Measurements from ENCODE around the gene NCK2.
"Not testable (repeated sequence)": the region's sequence is repeated elsewhere in the genome, so short reads cannot be mapped to it uniquely, and the experiment has no call there.

NCK2 gene

DNA sequence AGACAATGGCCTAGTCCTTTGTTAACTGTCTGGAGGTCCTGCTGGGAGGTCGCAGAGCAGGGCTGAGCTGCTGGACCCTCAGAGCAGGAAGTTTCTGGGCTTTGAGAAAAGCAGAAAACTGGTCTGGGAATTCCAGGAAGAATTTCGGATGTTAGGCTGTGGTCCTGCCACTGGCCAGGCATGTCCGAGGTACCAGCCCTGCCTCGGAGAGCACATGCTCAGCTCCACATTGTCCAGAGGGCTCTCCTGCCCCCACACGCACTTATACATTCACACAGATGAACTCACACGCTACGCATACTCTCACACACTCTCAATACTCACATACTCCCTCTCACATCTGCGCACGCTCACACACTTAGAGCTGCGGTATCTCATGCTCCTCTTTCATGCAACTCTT is 146.1 kb downstream of the NCK2 start:
- H3K4me3 ChIP-seq (ENCODE audit: low read length) = no peak overlapping the region
- no peaks in the 10 kb centered on the region for H3K9me3 ChIP-seq (ENCODE audit: control insufficient read depth, low read length)
- no peak overlapping the region for H3K9ac ChIP-seq (ENCODE audit: low read length)
- peaks cover 9% of the 10 kb centered on the region for H3K36me3 ChIP-seq (ENCODE audit: control insufficient read depth, insufficient read depth, low read length, severe bottlenecking)
- peaks cover 28% of the 10 kb centered on the region for H3K4me1 ChIP-seq (ENCODE audit: control insufficient read depth, insufficient read depth, low read length)
- H3K27me3 ChIP-seq (replicated peaks; ENCODE audit: control insufficient read depth, insufficient read depth, low read length) = no peaks in the 10 kb centered on the region
- no peak for DNase-seq (ENCODE audit: low read depth)

DNA sequence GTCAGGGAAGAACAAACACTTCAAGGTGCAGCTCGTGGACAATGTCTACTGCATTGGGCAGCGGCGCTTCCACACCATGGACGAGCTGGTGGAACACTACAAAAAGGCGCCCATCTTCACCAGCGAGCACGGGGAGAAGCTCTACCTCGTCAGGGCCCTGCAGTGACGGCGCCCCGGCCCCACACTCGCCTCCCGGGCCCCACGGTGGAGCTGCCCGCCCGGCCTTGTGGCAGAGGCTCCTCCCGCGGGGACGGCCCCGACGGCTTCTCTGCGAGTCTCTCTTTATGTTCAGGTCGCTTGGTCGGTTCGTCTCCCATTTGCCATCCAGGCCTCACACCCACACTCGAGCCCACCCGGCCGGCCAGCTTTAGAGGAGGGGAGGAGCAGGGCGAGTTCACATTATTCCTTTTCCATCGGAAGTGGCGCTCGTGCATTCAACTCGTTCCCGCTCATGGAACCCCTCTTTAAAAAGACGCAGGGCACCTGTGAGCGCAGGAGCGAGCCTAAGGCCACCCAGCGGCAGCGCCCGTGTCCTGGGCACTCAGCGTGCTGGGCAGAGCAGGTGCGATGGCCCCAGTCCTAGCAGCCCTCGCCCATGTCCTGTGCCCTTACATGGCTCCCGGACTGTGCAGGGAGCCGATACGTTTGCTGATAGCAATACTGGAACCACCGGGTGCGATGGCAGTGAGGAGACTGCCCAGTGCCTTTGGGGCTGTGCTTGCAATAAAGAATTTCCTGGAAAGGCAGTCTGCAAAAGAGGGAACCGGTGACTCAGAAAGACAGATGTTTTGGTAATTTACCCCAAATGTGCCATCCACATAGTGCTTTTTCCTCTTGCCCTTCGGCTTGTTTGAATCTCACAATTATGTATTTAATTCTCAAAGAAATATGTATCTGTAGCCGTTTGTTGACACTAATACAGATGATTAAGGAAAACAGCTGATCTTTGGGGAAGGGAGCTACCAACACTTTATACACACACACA is 148.6 kb downstream of the NCK2 start:
- peaks cover 9% of the 10 kb centered on the region for H3K36me3 ChIP-seq (ENCODE audit: control insufficient read depth, insufficient read depth, low read length, severe bottlenecking)

DNA sequence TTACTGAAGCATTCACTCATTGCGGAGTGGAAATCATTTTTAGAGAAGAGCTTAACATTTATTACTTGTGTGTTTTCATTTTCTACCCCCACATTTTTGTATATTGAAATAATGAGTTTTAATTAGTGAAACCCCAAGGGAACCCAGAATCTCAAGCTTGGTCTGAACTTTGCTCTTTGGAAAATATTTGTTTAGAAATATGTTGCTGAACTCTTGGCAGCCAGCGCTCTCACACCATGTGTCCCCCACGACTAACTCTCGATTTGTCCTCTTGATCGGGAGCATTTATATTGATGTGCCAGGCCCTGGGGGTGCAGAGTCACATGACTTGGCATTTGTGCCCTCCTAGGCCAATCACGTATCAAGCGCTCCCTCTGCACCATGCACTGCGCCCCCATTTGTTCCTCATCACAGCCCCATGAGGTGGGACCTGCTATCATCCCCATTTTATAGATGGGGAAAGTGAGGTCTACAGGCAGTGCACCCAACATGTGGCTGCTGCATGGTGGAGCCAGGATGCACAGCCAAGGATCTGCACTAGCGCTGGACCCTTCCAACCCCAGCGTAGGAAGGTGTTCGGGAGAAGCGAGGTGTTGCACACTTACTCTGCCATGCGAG is 149.7 kb downstream of the NCK2 start:
- no peak overlapping the region for H3K9ac ChIP-seq (ENCODE audit: low read length)
- H3K9me3 ChIP-seq (ENCODE audit: control insufficient read depth, low read length) = peaks cover 4% of the 10 kb centered on the region
- peaks cover 10% of the 10 kb centered on the region for H3K4me1 ChIP-seq (ENCODE audit: control insufficient read depth, insufficient read depth, low read length)
- H3K27me3 ChIP-seq (replicated peaks; ENCODE audit: control insufficient read depth, insufficient read depth, low read length) = no peaks in the 10 kb centered on the region
- H3K36me3 ChIP-seq (ENCODE audit: control insufficient read depth, insufficient read depth, low read length, severe bottlenecking) = peaks cover 9% of the 10 kb centered on the region
- DNase-seq (ENCODE audit: low read depth) = no peak
- no peak overlapping the region for H3K4me3 ChIP-seq (ENCODE audit: low read length)

More for the DNA sequence above, 148.6 kb downstream of the NCK2 start:
- peaks cover 3% of the 10 kb centered on the region for H3K9me3 ChIP-seq (ENCODE audit: control insufficient read depth, low read length)
- no peak overlapping the region for H3K4me3 ChIP-seq (ENCODE audit: low read length)
- peak; percentile 26 for DNase-seq (ENCODE audit: low read depth)
- H3K9ac ChIP-seq (ENCODE audit: low read length) = no peak overlapping the region
- H3K27me3 ChIP-seq (replicated peaks; ENCODE audit: control insufficient read depth, insufficient read depth, low read length) = no peaks in the 10 kb centered on the region
- H3K4me1 ChIP-seq (ENCODE audit: control insufficient read depth, insufficient read depth, low read length) = peaks cover 10% of the 10 kb centered on the region

DNA sequence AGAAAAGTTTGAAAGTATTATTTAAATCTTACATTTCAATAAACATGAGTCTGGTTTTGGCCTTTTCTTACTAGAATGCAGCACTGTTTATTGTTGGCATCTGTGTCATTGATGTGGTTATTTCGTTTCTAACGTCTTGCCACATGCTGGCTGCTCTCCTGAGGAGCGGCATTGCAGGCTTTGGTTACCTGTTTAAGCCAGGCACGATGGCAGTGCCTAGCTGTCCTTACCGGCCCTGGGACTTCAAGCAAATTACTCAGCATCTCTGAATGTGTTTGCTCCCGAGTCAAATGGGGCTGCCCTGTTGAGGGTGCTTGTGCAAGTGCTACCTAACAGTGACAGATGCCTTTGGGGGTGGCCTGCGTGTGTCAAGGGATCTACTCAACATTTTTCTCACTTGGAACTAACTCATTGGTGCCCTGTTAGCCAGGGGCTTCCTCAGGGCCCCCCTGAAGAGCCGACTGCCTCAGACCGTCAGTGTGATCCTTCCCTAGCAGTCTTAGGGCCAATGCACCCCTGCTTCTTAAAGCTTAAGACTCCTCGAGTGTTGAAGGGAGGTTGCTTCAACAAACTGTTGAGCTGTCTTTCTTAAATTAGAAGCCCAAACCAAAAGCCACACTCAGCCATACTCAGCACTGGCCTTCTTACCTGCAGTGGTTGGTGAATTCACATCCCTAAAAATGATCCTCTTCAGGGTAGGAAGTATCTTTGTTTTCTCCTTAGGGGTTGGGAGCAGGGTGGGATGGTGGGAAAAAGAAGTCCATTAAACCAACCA is 151.5 kb downstream of the NCK2 start:
- Histone ChIP-seq H3K36me3 (ENCODE audit: control insufficient read depth, insufficient read depth, low read length, severe bottlenecking) (peaks cover 9% of the 10 kb centered on the region), H3K4me3 (ENCODE audit: low read length) (no peak overlapping the region), H3K27me3 (replicated peaks; ENCODE audit: control insufficient read depth, insufficient read depth, low read length) (no peaks in the 10 kb centered on the region), H3K4me1 (ENCODE audit: control insufficient read depth, insufficient read depth, low read length) (peaks cover 3% of the 10 kb centered on the region), H3K9ac (ENCODE audit: low read length) (no peak overlapping the region), H3K9me3 (ENCODE audit: control insufficient read depth, low read length) (peaks cover 4% of the 10 kb centered on the region)
- no peak for DNase-seq (ENCODE audit: low read depth)

DNA sequence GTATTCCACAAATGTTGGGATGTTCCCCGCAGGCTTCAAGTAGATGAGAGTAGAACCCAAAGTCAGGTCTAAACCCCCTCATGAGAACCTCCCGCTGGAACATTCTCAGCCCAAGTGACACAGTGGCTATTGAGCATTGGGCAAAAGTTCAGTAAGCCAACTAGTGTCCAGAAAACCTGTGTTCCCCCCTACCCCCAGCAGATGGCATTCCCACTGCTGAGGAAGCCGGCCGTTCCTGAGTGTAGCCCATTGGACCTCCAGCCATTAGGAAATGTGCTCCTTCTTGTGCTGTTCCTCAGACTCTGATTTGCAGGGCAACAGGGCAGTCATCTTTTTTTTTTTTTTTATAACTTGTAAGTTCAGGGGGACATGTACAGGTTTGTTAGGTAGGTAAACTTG is 152.1 kb downstream of the NCK2 start:
- no peaks in the 10 kb centered on the region for H3K27me3 ChIP-seq (replicated peaks; ENCODE audit: control insufficient read depth, insufficient read depth, low read length)
- DNase-seq (ENCODE audit: low read depth) = no peak
- peaks cover 4% of the 10 kb centered on the region for H3K9me3 ChIP-seq (ENCODE audit: control insufficient read depth, low read length)
- no peak overlapping the region for H3K9ac ChIP-seq (ENCODE audit: low read length)
- H3K36me3 ChIP-seq (ENCODE audit: control insufficient read depth, insufficient read depth, low read length, severe bottlenecking) = peaks cover 9% of the 10 kb centered on the region
- H3K4me3 ChIP-seq (ENCODE audit: low read length) = no peak overlapping the region
- peaks cover 3% of the 10 kb centered on the region for H3K4me1 ChIP-seq (ENCODE audit: control insufficient read depth, insufficient read depth, low read length)

DNA sequence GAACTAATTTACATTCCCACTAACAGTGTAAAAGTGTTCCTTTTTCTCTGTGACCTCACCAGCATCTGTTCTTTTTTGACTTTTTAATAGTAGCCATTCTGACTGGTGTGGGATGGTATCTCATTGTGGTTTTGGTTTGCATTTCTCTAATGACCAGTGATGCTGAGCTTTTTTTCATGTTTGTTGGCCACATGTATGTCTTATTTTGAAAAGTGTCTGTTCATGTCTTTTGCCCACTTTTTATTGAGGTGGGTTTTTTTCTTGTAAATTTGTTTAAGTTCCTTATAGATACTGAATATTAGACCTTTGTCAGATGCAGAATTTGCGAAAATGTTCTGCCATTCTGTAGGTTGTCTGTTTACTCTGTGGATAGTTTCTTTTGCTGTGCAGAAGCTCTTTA is 153.0 kb downstream of the NCK2 start:
- not testable (repeated sequence) for H3K27me3 ChIP-seq (replicated peaks; ENCODE audit: control insufficient read depth, insufficient read depth, low read length); H3K36me3 ChIP-seq (ENCODE audit: control insufficient read depth, insufficient read depth, low read length, severe bottlenecking); DNase-seq (ENCODE audit: low read depth); H3K9me3 ChIP-seq (ENCODE audit: control insufficient read depth, low read length); H3K4me1 ChIP-seq (ENCODE audit: control insufficient read depth, insufficient read depth, low read length); H3K4me3 ChIP-seq (ENCODE audit: low read length); H3K9ac ChIP-seq (ENCODE audit: low read length)

DNA sequence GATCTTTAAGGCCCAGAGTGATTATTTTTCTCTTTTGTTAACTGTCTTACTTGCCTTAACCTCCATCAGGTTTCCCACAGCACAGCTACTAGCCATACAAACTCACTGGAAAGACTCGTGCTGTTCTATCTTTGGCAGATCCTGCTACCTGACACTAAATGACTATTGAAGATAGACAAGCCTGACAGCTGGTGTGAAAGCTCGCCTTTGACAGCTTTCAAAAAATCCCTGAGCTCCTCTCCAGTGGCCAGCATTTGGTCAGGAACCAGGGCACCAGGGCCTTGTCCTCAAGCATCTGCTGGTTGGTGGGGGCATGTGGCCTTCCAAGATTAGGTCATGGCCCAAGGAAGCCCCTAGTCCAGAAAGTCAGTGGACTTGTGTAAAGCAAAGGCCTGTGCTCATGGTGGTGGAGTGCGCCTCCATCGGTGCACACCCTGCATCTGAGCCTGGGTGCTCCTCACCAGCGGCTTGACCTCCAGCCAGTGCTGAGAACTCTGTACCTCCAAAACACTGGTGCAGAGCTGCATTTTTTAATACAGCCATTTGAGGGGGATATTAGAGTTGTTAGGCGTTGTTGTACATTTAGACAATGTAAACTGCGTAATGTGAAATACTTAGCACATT is 158.5 kb downstream of the NCK2 start:
- no peaks in the 10 kb centered on the region for H3K36me3 ChIP-seq (ENCODE audit: control insufficient read depth, insufficient read depth, low read length, severe bottlenecking)
- peaks cover 2% of the 10 kb centered on the region for H3K9me3 ChIP-seq (ENCODE audit: control insufficient read depth, low read length)
- no peak for DNase-seq (ENCODE audit: low read depth)
- H3K9ac ChIP-seq (ENCODE audit: low read length) = no peak overlapping the region
- no peak overlapping the region for H3K4me3 ChIP-seq (ENCODE audit: low read length)
- H3K4me1 ChIP-seq (ENCODE audit: control insufficient read depth, insufficient read depth, low read length) = no peaks in the 10 kb centered on the region
- H3K27me3 ChIP-seq (replicated peaks; ENCODE audit: control insufficient read depth, insufficient read depth, low read length) = no peaks in the 10 kb centered on the region

DNA sequence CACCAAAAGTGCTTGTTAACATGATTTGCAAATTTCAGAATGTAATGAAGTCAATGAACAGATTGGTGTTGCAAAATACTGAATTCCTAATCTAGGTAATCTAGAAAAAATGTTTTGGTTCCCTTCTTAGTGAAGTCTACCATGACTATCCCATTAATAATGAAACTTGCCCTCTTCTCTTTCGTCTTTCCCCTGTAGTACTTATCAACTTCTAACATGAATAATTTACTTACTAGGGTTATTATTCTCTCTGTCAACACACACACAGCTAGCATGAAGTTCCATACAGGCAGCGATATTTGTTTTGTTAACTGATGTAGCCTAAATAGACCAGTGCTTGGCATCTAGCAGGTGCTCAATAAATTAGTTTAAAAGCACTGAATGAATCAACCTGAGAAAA is 160.2 kb downstream of the NCK2 start:
- no peak for DNase-seq (ENCODE audit: low read depth)
- Histone ChIP-seq H3K27me3 (replicated peaks; ENCODE audit: control insufficient read depth, insufficient read depth, low read length) (no peaks in the 10 kb centered on the region), H3K4me3 (ENCODE audit: low read length) (no peak overlapping the region), H3K36me3 (ENCODE audit: control insufficient read depth, insufficient read depth, low read length, severe bottlenecking) (no peaks in the 10 kb centered on the region), H3K9ac (ENCODE audit: low read length) (no peak overlapping the region), H3K9me3 (ENCODE audit: control insufficient read depth, low read length) (no peaks in the 10 kb centered on the region), H3K4me1 (ENCODE audit: control insufficient read depth, insufficient read depth, low read length) (no peaks in the 10 kb centered on the region)

DNA sequence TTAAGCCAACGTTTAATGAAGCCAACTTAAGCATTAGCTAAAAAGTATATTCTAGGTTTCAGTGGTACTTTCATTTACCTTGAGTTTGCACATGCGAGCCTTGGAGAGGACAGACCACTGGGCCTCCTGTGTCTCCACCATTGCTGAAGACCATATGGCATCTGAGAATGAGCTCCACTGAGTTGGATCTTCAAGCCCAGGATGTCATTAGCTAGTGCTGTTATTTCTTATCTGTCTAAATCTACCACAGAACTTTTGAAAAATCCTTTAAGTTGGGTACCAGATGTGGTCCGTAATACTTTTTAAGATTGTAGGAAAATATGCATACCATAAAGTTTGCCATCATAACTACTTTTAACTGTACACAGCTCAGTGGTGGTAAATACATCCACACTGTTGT is 161.8 kb downstream of the NCK2 start:
- Histone ChIP-seq H3K4me3 (ENCODE audit: low read length) (no peak overlapping the region), H3K9ac (ENCODE audit: low read length) (no peak overlapping the region), H3K4me1 (ENCODE audit: control insufficient read depth, insufficient read depth, low read length) (no peaks in the 10 kb centered on the region), H3K36me3 (ENCODE audit: control insufficient read depth, insufficient read depth, low read length, severe bottlenecking) (no peaks in the 10 kb centered on the region), H3K27me3 (replicated peaks; ENCODE audit: control insufficient read depth, insufficient read depth, low read length) (no peaks in the 10 kb centered on the region), H3K9me3 (ENCODE audit: control insufficient read depth, low read length) (no peaks in the 10 kb centered on the region)
- no peak for DNase-seq (ENCODE audit: low read depth)

DNA sequence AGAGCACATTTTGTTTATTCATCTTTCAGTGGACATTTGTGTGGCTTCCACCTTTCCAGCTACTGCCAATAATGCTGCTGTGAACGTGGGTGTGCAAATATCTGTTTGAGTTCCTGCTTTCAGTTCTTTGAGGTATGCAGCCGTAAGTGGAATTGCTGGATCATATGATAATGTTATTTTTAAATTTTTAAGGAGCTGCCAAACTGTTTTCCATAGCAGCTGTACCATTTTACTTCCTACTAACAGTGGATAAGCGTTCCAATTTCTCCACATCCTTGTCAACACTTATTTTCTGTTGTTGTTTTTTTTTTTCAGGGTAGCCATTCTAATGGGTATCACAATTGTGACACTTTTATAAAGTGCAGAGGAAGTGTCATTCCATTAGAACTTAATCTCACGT is 162.5 kb downstream of the NCK2 start:
- no peaks in the 10 kb centered on the region for H3K4me1 ChIP-seq (ENCODE audit: control insufficient read depth, insufficient read depth, low read length)
- DNase-seq (ENCODE audit: low read depth) = no peak
- H3K9me3 ChIP-seq (ENCODE audit: control insufficient read depth, low read length) = no peaks in the 10 kb centered on the region
- H3K27me3 ChIP-seq (replicated peaks; ENCODE audit: control insufficient read depth, insufficient read depth, low read length) = no peaks in the 10 kb centered on the region
- H3K4me3 ChIP-seq (ENCODE audit: low read length) = no peak overlapping the region
- no peaks in the 10 kb centered on the region for H3K36me3 ChIP-seq (ENCODE audit: control insufficient read depth, insufficient read depth, low read length, severe bottlenecking)
- H3K9ac ChIP-seq (ENCODE audit: low read length) = no peak overlapping the region

DNA sequence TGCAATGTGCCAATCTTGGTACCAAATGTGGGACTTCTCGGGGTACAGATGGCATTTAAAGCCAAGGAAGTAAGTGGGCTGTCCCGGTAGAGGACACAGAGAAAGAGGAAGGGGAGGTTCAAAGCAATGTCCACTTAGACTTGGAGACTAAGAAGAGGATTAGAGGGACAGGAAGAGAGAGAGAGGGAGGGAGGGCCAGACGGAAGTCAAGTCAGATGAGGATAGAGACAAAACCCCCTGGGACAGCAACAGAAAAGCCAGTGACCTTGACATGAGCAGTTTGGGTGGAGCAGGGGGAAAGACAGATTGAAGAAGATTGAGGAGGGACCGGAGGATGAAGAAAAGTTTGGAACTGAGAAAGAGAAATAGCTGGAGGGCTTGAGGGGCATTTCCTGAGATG is 164.5 kb downstream of the NCK2 start:
- DNase-seq (ENCODE audit: low read depth) = no peak
- H3K9me3 ChIP-seq (ENCODE audit: control insufficient read depth, low read length) = peaks cover 7% of the 10 kb centered on the region
- H3K4me1 ChIP-seq (ENCODE audit: control insufficient read depth, insufficient read depth, low read length) = no peaks in the 10 kb centered on the region
- no peaks in the 10 kb centered on the region for H3K36me3 ChIP-seq (ENCODE audit: control insufficient read depth, insufficient read depth, low read length, severe bottlenecking)
- H3K27me3 ChIP-seq (replicated peaks; ENCODE audit: control insufficient read depth, insufficient read depth, low read length) = no peaks in the 10 kb centered on the region
- H3K4me3 ChIP-seq (ENCODE audit: low read length) = no peak overlapping the region
- H3K9ac ChIP-seq (ENCODE audit: low read length) = no peak overlapping the region
